ENCODE measurements around the gene CRYBA2.

GRCh38 chr2:218996937-218997336, 3.7 kb upstream of the CRYBA2 start:
- TF ChIP-seq CTCF (IDR thresholded peaks at IDR 0.05) (no peak), POLR2A (IDR thresholded peaks at IDR 0.05) (no peak)
